Measurements from ENCODE around the gene TTLL9. TPM values are rescaled to one million over a fixed set of nuclear protein-coding genes. Genes with fewer than 3 reads are reported as not detected.

Gene TTLL9
- total RNA-seq, 1 experiment from 2014 or later, result 2.1 TPM

DNA sequence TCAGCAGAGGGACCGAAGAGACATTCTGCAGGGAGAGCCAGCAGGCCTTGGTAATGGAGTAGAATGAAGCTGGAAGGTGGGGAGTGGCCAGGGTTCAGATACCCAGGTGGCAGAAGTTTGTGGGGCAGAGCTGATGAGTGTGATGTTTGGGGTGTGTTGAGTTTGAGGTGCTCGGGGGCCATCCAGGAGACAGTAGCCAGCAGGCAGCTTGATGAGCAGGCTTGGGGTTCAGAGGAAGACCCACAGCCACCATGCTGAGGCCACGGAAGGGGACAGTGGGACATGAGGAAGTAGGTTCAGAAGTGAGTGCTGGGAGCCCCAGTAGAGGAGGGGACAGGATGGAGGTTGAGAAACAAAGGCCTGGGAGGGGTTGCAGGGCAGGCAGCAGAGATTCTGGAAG lies 13.9 kb upstream of the TTLL9 start:
- no peaks in the 10 kb centered on the region for H3K27me3 ChIP-seq (ENCODE audit: control insufficient read depth, insufficient read depth, low read length)
- TF ChIP-seq SIN3A (IDR thresholded peaks at IDR 0.05; ENCODE audit: borderline replicate concordance, insufficient read depth, low read depth, low read length), result no peak
- no peak for TF ChIP-seq POLR2AphosphoS5 (IDR thresholded peaks at IDR 0.05; ENCODE audit: low read depth, low read length)
- TF ChIP-seq, protein P1, sequence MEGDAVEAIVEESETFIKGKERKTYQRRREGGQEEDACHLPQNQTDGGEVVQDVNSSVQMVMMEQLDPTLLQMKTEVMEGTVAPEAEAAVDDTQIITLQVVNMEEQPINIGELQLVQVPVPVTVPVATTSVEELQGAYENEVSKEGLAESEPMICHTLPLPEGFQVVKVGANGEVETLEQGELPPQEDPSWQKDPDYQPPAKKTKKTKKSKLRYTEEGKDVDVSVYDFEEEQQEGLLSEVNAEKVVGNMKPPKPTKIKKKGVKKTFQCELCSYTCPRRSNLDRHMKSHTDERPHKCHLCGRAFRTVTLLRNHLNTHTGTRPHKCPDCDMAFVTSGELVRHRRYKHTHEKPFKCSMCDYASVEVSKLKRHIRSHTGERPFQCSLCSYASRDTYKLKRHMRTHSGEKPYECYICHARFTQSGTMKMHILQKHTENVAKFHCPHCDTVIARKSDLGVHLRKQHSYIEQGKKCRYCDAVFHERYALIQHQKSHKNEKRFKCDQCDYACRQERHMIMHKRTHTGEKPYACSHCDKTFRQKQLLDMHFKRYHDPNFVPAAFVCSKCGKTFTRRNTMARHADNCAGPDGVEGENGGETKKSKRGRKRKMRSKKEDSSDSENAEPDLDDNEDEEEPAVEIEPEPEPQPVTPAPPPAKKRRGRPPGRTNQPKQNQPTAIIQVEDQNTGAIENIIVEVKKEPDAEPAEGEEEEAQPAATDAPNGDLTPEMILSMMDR (IDR thresholded peaks at IDR 0.05), result no peak
- TF ChIP-seq, protein P2, sequence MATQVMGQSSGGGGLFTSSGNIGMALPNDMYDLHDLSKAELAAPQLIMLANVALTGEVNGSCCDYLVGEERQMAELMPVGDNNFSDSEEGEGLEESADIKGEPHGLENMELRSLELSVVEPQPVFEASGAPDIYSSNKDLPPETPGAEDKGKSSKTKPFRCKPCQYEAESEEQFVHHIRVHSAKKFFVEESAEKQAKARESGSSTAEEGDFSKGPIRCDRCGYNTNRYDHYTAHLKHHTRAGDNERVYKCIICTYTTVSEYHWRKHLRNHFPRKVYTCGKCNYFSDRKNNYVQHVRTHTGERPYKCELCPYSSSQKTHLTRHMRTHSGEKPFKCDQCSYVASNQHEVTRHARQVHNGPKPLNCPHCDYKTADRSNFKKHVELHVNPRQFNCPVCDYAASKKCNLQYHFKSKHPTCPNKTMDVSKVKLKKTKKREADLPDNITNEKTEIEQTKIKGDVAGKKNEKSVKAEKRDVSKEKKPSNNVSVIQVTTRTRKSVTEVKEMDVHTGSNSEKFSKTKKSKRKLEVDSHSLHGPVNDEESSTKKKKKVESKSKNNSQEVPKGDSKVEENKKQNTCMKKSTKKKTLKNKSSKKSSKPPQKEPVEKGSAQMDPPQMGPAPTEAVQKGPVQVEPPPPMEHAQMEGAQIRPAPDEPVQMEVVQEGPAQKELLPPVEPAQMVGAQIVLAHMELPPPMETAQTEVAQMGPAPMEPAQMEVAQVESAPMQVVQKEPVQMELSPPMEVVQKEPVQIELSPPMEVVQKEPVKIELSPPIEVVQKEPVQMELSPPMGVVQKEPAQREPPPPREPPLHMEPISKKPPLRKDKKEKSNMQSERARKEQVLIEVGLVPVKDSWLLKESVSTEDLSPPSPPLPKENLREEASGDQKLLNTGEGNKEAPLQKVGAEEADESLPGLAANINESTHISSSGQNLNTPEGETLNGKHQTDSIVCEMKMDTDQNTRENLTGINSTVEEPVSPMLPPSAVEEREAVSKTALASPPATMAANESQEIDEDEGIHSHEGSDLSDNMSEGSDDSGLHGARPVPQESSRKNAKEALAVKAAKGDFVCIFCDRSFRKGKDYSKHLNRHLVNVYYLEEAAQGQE (IDR thresholded peaks at IDR 0.05; ENCODE audit: insufficient read depth in 1 of 2, low read depth in 2 of 2, low read length in 1 of 2), result no peak
- no peak for TF ChIP-seq TCF7L2 (IDR thresholded peaks at IDR 0.05; ENCODE audit: low read depth, low read length)
- H3K36me3 ChIP-seq (ENCODE audit: control insufficient read depth, insufficient read depth, low read length), result no peaks in the 10 kb centered on the region
- H3K27ac ChIP-seq (ENCODE audit: low read length), result no peak overlapping the region
- no TSS peak for BruUV-seq (replicated peaks)
- DNase-seq (ENCODE audit: low read depth, low spot score) (no peak), ATAC-seq (no peak)
- no peaks in the 10 kb centered on the region for H3K9me3 ChIP-seq (ENCODE audit: control insufficient read depth, insufficient read depth, low read depth, low read length)
- intact Hi-C loops (cut with micrococcal nuclease; ENCODE audit: unreplicated experiment), result no loop called here
- POLR2A ChIA-PET, result interaction anchor here (0.6 to 0.9 kb wide), 3 partner anchors 10 to 116 kb away, joined by 3 to 5 read pairs (median 3); no protein-coding TSS in a partner anchor
- CTCF ChIA-PET, result interaction anchor here (0.6 to 1.4 kb wide), 5 partner anchors 9 to 235 kb away, joined by 3 to 6 read pairs (median 4); no protein-coding TSS in a partner anchor
- H3K4me3 ChIP-seq (ENCODE audit: low read depth in 2 of 2, low read length in 2 of 2), result no peak overlapping the region
- peaks cover 14% of the 10 kb centered on the region for H3K4me1 ChIP-seq (ENCODE audit: control insufficient read depth, insufficient read depth, low read length)
- in situ Hi-C loops (cut with HindIII; ENCODE audit: low pct_unique_long_range_greater_than_20kb, low sequenced_read_pairs), result no loop called here

DNA sequence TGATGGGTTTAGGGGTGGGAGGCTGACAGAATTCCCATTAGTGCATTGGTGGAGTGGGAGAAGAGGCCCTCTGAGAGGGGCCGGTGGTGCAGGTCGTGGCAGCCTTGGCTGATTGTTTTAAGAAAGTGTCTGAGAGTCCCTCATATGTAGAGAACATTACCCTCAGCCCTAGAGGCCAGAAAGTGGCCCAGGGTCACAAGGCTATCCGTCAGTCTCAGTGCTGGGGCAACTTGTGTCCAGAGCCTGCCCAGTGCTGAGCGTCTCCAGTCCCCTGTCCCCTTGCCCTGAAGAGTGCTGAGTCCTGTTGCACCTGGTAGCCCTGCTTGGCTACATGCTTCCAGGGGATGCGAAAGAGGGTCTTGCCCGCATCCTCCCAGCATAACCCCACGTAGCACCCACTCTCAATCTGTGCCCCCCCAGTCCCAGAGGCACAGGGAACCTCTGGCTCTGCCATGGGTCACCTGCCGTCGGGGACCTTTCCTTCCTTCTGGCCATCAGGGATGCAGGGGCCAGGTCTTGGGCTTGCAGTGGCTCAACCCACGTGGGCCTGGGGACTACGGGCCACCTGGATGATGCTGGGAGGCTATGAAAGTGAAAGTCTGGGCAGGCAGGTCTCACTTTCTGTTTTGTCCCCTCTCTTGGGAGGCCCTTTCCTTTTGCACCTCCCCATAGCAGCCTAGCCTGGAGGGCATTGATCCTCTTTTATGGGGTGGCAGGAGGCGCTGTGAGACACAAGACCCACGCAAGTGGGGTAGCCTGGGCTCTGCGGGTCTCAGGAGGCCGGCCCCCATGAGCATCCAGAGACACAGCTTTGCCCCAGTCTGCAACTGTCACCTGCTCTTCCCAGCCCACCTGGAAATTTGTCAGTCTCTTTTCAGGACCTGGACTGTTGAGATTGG lies 12.3 kb upstream of the TTLL9 start:
- POLR2A ChIA-PET, result interaction anchor here (0.6 kb wide), 1 partner anchor 80 kb away, joined by 4 read pairs; no protein-coding TSS in a partner anchor
- ATAC-seq, result no peak
- intact Hi-C loops (cut with micrococcal nuclease; ENCODE audit: unreplicated experiment), result no loop called here
- H3K9me3 ChIP-seq (ENCODE audit: control insufficient read depth, insufficient read depth, low read depth, low read length), result no peaks in the 10 kb centered on the region
- TF ChIP-seq POLR2AphosphoS5 (IDR thresholded peaks at IDR 0.05; ENCODE audit: low read depth, low read length) (no peak), TCF7L2 (IDR thresholded peaks at IDR 0.05; ENCODE audit: low read depth, low read length) (no peak), SIN3A (IDR thresholded peaks at IDR 0.05; ENCODE audit: borderline replicate concordance, insufficient read depth, low read depth, low read length) (no peak)
- TF ChIP-seq, protein P1 (IDR thresholded peaks at IDR 0.05), result no peak
- TF ChIP-seq, protein P2 (IDR thresholded peaks at IDR 0.05; ENCODE audit: insufficient read depth in 1 of 2, low read depth in 2 of 2, low read length in 1 of 2), result no peak
- no peaks in the 10 kb centered on the region for H3K27me3 ChIP-seq (ENCODE audit: control insufficient read depth, insufficient read depth, low read length)
- no peak overlapping the region for H3K27ac ChIP-seq (ENCODE audit: low read length)
- no TSS peak for BruUV-seq (replicated peaks)
- H3K4me3 ChIP-seq (ENCODE audit: low read depth in 2 of 2, low read length in 2 of 2), result no peak overlapping the region
- in situ Hi-C loops (cut with HindIII; ENCODE audit: low pct_unique_long_range_greater_than_20kb, low sequenced_read_pairs), result no loop called here
- CTCF ChIA-PET, result interaction anchor here (0.5 kb wide), 1 partner anchor 225 kb away, joined by 7 read pairs; no protein-coding TSS in a partner anchor
- H3K4me1 ChIP-seq (ENCODE audit: control insufficient read depth, insufficient read depth, low read length), result peaks cover 18% of the 10 kb centered on the region
- H3K36me3 ChIP-seq (ENCODE audit: control insufficient read depth, insufficient read depth, low read length), result no peaks in the 10 kb centered on the region
- DNase-seq (ENCODE audit: low read depth, low spot score), result no peak

Data from Panc1 (cell line).